Endothelial cell of umbilical vein (primary cell): ENCODE measurements around the gene SLC5A2. TPM values are rescaled to one million over a fixed set of nuclear protein-coding genes. Genes with fewer than 3 reads are reported as not detected.
A peak's percentile ranks its signal among the peaks of the same experiment; 100 is the strongest.
"Not testable (repeated sequence)": the region's sequence is repeated elsewhere in the genome, so short reads cannot be mapped to it uniquely, and the experiment has no call there.

Experiments
- BruUV-seq: library from RNA; stranded (reverse); fragments of 400-500 nt; replicated peaks from 2 replicates; lab custom pipeline; 2021; lab: Mats Ljungman, UMichigan
- CTCF ChIA-PET: fragments of 300-600, 350-600 bp; sonication (Branson Sonifier 250); formaldehyde crosslinking; loops from one replicate; lab custom pipeline; 2021; ENCODE audit warnings: antibody characterized with exemption, inconsistent platforms; lab: Charles Lee
- POLR2A ChIA-PET: fragments of 300-600, 350-600 bp; sonication (Branson Sonifier 250); formaldehyde crosslinking; loops from one replicate; lab custom pipeline; 2021; ENCODE audit warnings: antibody characterized with exemption, inconsistent platforms; lab: Charles Lee
- DNase-seq: peaks from one replicate; pipeline ENCODE4 v3.0.0-alpha.2; 2011; ENCODE audit warnings: low read depth, low spot score
- FAIRE-seq: peaks from 2 replicates; lab custom pipeline; 2011; peaks lifted over from hg19 to GRCh38; lab: Jason Lieb, UNC
- H2AFZ ChIP-seq: 2 replicates; pipeline ENCODE4 v1.6.0; 2012; ENCODE audit warnings: low read depth, low read length, control low read depth, inconsistent platforms
- H3K27ac ChIP-seq: 2 replicates; pipeline ENCODE4 v1.5.1; 2011; ENCODE audit warnings: low read depth, mild to moderate bottlenecking, control low read depth, low read length, moderate library complexity; ENCODE audit not compliant: insufficient read depth
- H3K27me3 ChIP-seq, 2 experiments: 2 replicates each; pipeline versions ENCODE4 v1.6.0 to v1.6.1; 2011; ENCODE audit warnings: low read length in 2 of 2, mixed read lengths in 1 of 2; ENCODE audit not compliant: control insufficient read depth in 2 of 2, insufficient read depth in 2 of 2
- H3K36me3 ChIP-seq, 2 experiments: 2 replicates in 1 of 2; 3 replicates in 1 of 2; pipeline ENCODE4 v1.5.1; 2011; ENCODE audit warnings: low read length in 2 of 2, mild to moderate bottlenecking in 1 of 2, moderate library complexity in 1 of 2; ENCODE audit not compliant: control insufficient read depth in 2 of 2, insufficient read depth in 2 of 2; ENCODE audit errors: extremely low read depth in 1 of 2
- H3K4me1 ChIP-seq: 3 replicates; pipeline ENCODE4 v1.5.1; 2011; ENCODE audit warnings: mild to moderate bottlenecking, low read length; ENCODE audit not compliant: control insufficient read depth, insufficient read depth; ENCODE audit errors: extremely low read depth
- H3K4me2 ChIP-seq: 2 replicates; pipeline ENCODE4 v1.6.1; 2011; ENCODE audit warnings: low read length, control low read depth, mixed read lengths; ENCODE audit not compliant: insufficient read depth
- H3K4me3 ChIP-seq, 3 experiments: fragments of 200-600 bp in 1 of 3; sonication (generic), shearing (Covaris generic) in 1 of 3; replicated peaks in 1 of 3; 2 replicates each; pipeline ENCODE4 v1.5.1; 2011 to 2016; ENCODE audit warnings: control low read depth in 3 of 3, low read length in 3 of 3, mild to moderate bottlenecking in 2 of 3, inconsistent platforms in 1 of 3, low read depth in 1 of 3, moderate library complexity in 1 of 3; ENCODE audit not compliant: insufficient read depth in 1 of 3
- H3K79me2 ChIP-seq: 2 replicates; pipeline ENCODE4 v1.6.0; 2012; ENCODE audit warnings: low read length, inconsistent platforms; ENCODE audit not compliant: control insufficient read depth, insufficient read depth
- H3K9ac ChIP-seq: replicated peaks from 2 replicates; pipeline ENCODE3; 2011; ENCODE audit warnings: low read length, control low read depth; ENCODE audit not compliant: insufficient read depth; ENCODE audit errors: extremely low read depth
- H3K9me1 ChIP-seq: replicated peaks from 3 replicates; pipeline ENCODE4 v1.6.0; 2011; ENCODE audit warnings: mild to moderate bottlenecking, low read length; ENCODE audit not compliant: control insufficient read depth, insufficient read depth; ENCODE audit errors: extremely low read depth
- H3K9me3 ChIP-seq: replicated peaks from 2 replicates; pipeline ENCODE4 v1.5.1; 2012; ENCODE audit warnings: low read length, inconsistent platforms; ENCODE audit not compliant: control insufficient read depth, insufficient read depth
- H4K20me1 ChIP-seq: replicated peaks from 2 replicates; pipeline ENCODE3; 2011; ENCODE audit warnings: mild to moderate bottlenecking, low read length; ENCODE audit not compliant: control insufficient read depth, insufficient read depth; ENCODE audit errors: extremely low read depth
- GATA2 ChIP-seq: IDR thresholded peaks from 2 replicates; pipeline ENCODE4 v1.7.0; 2011; ENCODE audit warnings: low read depth, mild to moderate bottlenecking, moderate library complexity, mixed read lengths, low read length; ENCODE audit not compliant: insufficient read length, insufficient read depth
- MAX ChIP-seq: IDR thresholded peaks from 2 replicates; pipeline ENCODE4 v1.6.1; 2011; ENCODE audit not compliant: insufficient read depth, insufficient read length
- POLR2A ChIP-seq: IDR thresholded peaks from 2 replicates; pipeline ENCODE4 v1.6.1; 2012; ENCODE audit warnings: low read depth, mild to moderate bottlenecking, control low read depth, low read length
- dilution Hi-C: fragments of 300-500 bp; cut with MboI; formaldehyde crosslinking; loops from one replicate; pipeline ENCODE4 v1.15.0; 2019; ENCODE audit warnings: low sequenced_read_pairs; ENCODE audit not compliant: extremely low pct_ligation_motif_present
- intact Hi-C: fragments of 100-400 bp; cut with micrococcal nuclease; formaldehyde crosslinking; loops from one replicate; pipeline ENCODE4 v1.10.0; 2022
- polyA plus RNA-seq, 4 experiments: library from polyadenylated mRNA; depleted of rRNA in 3 of 4; stranded (reverse) in 3 of 4; unstranded in 1 of 4; fragments of >200 nt; gene quantifications; 2 replicates each; pipeline versions ENCODE4 v1.2.1 to v1.2.3, GENCODE V29; 2011 to 2012; ENCODE audit warnings: missing spikeins in 1 of 4
- total RNA-seq: library from RNA; stranded (reverse); gene quantifications from 2 replicates; pipeline ENCODE4 v1.2.3, GENCODE V29; 2021

The SLC5A2 gene
- total and polyA plus RNA-seq, 2 donors (not counting 3 experiments of a cell fraction or from before 2014, with no cell fraction given) = 0.03 TPM; not detected in 1

DNA sequence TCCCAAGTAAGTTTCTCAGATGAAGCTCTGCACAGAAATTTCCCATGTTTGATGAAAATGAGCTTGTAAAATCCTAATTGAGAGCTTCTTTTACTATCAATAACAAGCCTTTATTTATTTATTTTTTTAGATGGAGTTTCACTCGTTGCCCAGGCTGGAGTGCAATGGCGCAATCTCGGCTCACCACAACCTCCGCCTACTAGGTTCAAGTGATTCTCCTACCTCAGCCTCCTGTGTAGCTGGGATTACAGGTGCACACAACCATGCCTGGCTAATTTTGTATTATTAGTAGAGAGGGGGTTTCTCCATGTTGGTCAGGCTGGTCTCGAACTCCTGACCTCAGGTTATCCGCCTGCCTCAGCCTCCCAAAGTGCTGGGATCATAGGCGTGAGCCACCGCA lies 20.6 kb downstream of the SLC5A2 start:
- not testable (repeated sequence) for H2AFZ ChIP-seq, DNase-seq

DNA sequence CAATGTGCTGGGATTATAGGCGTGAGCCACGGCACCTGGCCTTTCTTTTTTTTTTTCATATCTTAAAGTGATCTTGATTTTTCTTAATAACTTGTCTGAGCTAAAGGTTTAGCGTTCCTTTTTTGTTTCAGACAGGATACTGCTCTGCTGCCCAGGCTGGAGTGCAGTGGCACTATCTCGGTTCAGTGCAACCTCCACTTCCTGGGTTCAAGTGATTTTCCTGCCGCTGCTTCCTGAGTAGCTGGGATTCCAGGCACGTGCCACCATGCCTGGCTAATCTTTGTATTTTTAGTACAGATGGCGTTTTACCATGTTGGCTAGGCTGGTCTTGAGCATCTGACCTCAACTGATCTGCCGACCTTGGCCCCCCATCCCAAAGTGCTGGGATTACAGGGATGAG lies 21.2 kb downstream of the SLC5A2 start:
- Histone ChIP-seq H4K20me1 (no peaks in the 10 kb centered on the region), H3K4me1 (peaks cover 26% of the 10 kb centered on the region), H3K27me3 (no peaks in the 10 kb centered on the region), H3K27ac (no peak overlapping the region), H2AFZ (no peak overlapping the region), H3K4me2 (no peak overlapping the region), H3K9me3 (no peaks in the 10 kb centered on the region), H3K79me2 (peaks cover 13% of the 10 kb centered on the region), H3K9me1 (no peaks in the 10 kb centered on the region), H3K9ac (no peak overlapping the region), H3K4me3 (no peak overlapping the region), H3K36me3 (no peaks in the 10 kb centered on the region)
- TF ChIP-seq GATA2 (peak; percentile 60), MAX (peak; percentile 23), POLR2A (no peak)
- FAIRE-seq (peak; percentile 67), DNase-seq (peak; percentile 55)
- intact Hi-C loops (loop anchor here (10.0 kb wide), 1 partner anchor 361 kb away; no protein-coding TSS in a partner anchor), dilution Hi-C loops (no loop called here)
- BruUV-seq = no TSS peak
- CTCF ChIA-PET = interaction anchor here (0.6 to 0.8 kb wide), 2 partner anchors 10 to 550 kb away, joined by 3 read pairs; no protein-coding TSS in a partner anchor
- POLR2A ChIA-PET = no interaction called here

More for the DNA sequence above, 20.6 kb downstream of the SLC5A2 start:
- H3K9me3 ChIP-seq, H3K36me3 ChIP-seq, dilution Hi-C loops, H3K9me1 ChIP-seq, H3K4me3 ChIP-seq, H3K27ac ChIP-seq, H3K4me2 ChIP-seq, CTCF ChIA-PET, H3K9ac ChIP-seq, FAIRE-seq, H3K27me3 ChIP-seq, POLR2A ChIA-PET, H4K20me1 ChIP-seq, BruUV-seq: not testable (repeated sequence)
- intact Hi-C loops = loop anchor here (10.0 kb wide), 1 partner anchor 361 kb away; no protein-coding TSS in a partner anchor
- Histone ChIP-seq H3K79me2 (peaks cover 13% of the 10 kb centered on the region), H3K4me1 (peaks cover 20% of the 10 kb centered on the region)
